ENCODE data around the gene NPTXR. TPM values are rescaled to one million over a fixed set of nuclear protein-coding genes. Genes with fewer than 3 reads are reported as not detected.
"Not testable (repeated sequence)": the region's sequence is repeated elsewhere in the genome, so short reads cannot be mapped to it uniquely, and the experiment has no call there.

The NPTXR gene
- total and polyA plus RNA-seq, 4 experiments from 2014 or later, result 0.31 to 9.0 (median 4.6) TPM

GRCh38 chr22:38820020-38820419, 23.8 kb downstream of the NPTXR start:
- H3K9me3 ChIP-seq (ENCODE audit: control insufficient read depth in 1 of 2, low read length in 2 of 2), result no peaks in the 10 kb centered on the region
- Mint-ChIP-seq H3K27ac (no peak overlapping the region), H3K4me1 (no peaks in the 10 kb centered on the region), H3K27me3 (peaks cover 0 to 2% of the 10 kb centered on the region in 2 donors), H3K4me3 (no peak overlapping the region), H3K36me3 (peaks cover 1 to 6% of the 10 kb centered on the region in 2 donors), H3K9me3 (peaks cover 0 to 4% (median 0%) of the 10 kb centered on the region in 8 donors)
- intact Hi-C loops (cut with micrococcal nuclease), result no loop called here
- CTCF ChIA-PET (ENCODE audit: partially characterized antibody), result interaction anchor here (1.6 kb wide), 1 partner anchor 50 kb away, joined by 5 read pairs; no protein-coding TSS in a partner anchor
- no peak overlapping the region for H3K27ac ChIP-seq (ENCODE audit: low read depth, low read length)
- no peak overlapping the region for H3K4me3 ChIP-seq (ENCODE audit: low read length in 2 of 2)
- no peaks in the 10 kb centered on the region for H3K4me1 ChIP-seq (ENCODE audit: insufficient read depth, low read length)
- POLR2A ChIA-PET (ENCODE audit: partially characterized antibody), result interaction anchor here (1.1 kb wide), 1 partner anchor 10 kb away, joined by 4 read pairs; no protein-coding TSS in a partner anchor
- no peaks in the 10 kb centered on the region for H3K36me3 ChIP-seq (ENCODE audit: insufficient read depth, low read length)
- DNase-seq, result no peak
- no peaks in the 10 kb centered on the region for H3K27me3 ChIP-seq (ENCODE audit: insufficient read depth, low read length)

GRCh38 chr22:38819387-38819940, 24.4 kb downstream of the NPTXR start:
- H3K4me3 Mint-ChIP-seq, result no peak overlapping the region
- peaks cover 0 to 2% of the 10 kb centered on the region in 2 donors for H3K27me3 Mint-ChIP-seq
- H3K27ac Mint-ChIP-seq, result no peak overlapping the region
- H3K27ac ChIP-seq (ENCODE audit: low read depth, low read length), result no peak overlapping the region
- peaks cover 1 to 3% of the 10 kb centered on the region in 2 donors for H3K36me3 Mint-ChIP-seq
- no peaks in the 10 kb centered on the region for H3K4me1 ChIP-seq (ENCODE audit: insufficient read depth, low read length)
- ChIA-PET POLR2A (ENCODE audit: partially characterized antibody) (no interaction called here), CTCF (ENCODE audit: partially characterized antibody) (interaction anchor here (0.5 to 1.6 kb wide), 2 partner anchors 50 to 524 kb away, joined by 3 to 5 read pairs; no protein-coding TSS in a partner anchor)
- H3K9me3 Mint-ChIP-seq, result peaks cover 0 to 3% (median 0%) of the 10 kb centered on the region in 8 donors
- H3K4me1 Mint-ChIP-seq, result no peaks in the 10 kb centered on the region
- no peaks in the 10 kb centered on the region for H3K36me3 ChIP-seq (ENCODE audit: insufficient read depth, low read length)
- intact Hi-C loops (cut with micrococcal nuclease), result no loop called here
- no peaks in the 10 kb centered on the region for H3K27me3 ChIP-seq (ENCODE audit: insufficient read depth, low read length)
- no peaks in the 10 kb centered on the region for H3K9me3 ChIP-seq (ENCODE audit: control insufficient read depth in 1 of 2, low read length in 2 of 2)
- DNase-seq, result no peak
- H3K4me3 ChIP-seq (ENCODE audit: low read length in 2 of 2), result no peak overlapping the region

- no peaks in the 10 kb centered on the region for H3K36me3 ChIP-seq (ENCODE audit: insufficient read depth, low read length)
- CTCF ChIA-PET (ENCODE audit: partially characterized antibody), result interaction anchor here (0.9 kb wide), 1 partner anchor 15 kb away, joined by 4 read pairs; no protein-coding TSS in a partner anchor
- no peaks in the 10 kb centered on the region for H3K27me3 ChIP-seq (ENCODE audit: insufficient read depth, low read length)
- intact Hi-C loops (cut with micrococcal nuclease), result no loop called here
- H3K9me3 ChIP-seq (ENCODE audit: control insufficient read depth in 1 of 2, low read length in 2 of 2), result no peaks in the 10 kb centered on the region
- Mint-ChIP-seq H3K27ac (no peak overlapping the region), H3K36me3 (peaks cover 1 to 6% of the 10 kb centered on the region in 2 donors), H3K27me3 (peaks cover 2 to 8% of the 10 kb centered on the region in 2 donors), H3K4me1 (no peaks in the 10 kb centered on the region), H3K9me3 (no peaks in the 10 kb centered on the region), H3K4me3 (no peak overlapping the region)
- H3K4me1 ChIP-seq (ENCODE audit: insufficient read depth, low read length), result no peaks in the 10 kb centered on the region
- POLR2A ChIA-PET (ENCODE audit: partially characterized antibody), result interaction anchor here (0.6 kb wide), 1 partner anchor 62 kb away, joined by 4 read pairs; no protein-coding TSS in a partner anchor
- no peak for DNase-seq
- no peak overlapping the region for H3K4me3 ChIP-seq (ENCODE audit: low read length in 2 of 2)
- no peak overlapping the region for H3K27ac ChIP-seq (ENCODE audit: low read depth, low read length)
Measured at GRCh38 chr22:38817196-38817595, 26.6 kb downstream of the NPTXR start.

- ChIA-PET CTCF (ENCODE audit: partially characterized antibody) (no interaction called here), POLR2A (ENCODE audit: partially characterized antibody) (no interaction called here)
- DNase-seq, result no peak
- intact Hi-C loops (cut with micrococcal nuclease), result no loop called here
- peaks cover 6 to 9% of the 10 kb centered on the region in 2 donors for H3K27me3 Mint-ChIP-seq
- H3K27ac Mint-ChIP-seq, result no peak overlapping the region
- no peaks in the 10 kb centered on the region for H3K27me3 ChIP-seq (ENCODE audit: insufficient read depth, low read length)
- no peak overlapping the region for H3K4me3 Mint-ChIP-seq
- H3K9me3 Mint-ChIP-seq, result peaks cover 0 to 2% (median 0%) of the 10 kb centered on the region in 8 donors
- H3K4me1 ChIP-seq (ENCODE audit: insufficient read depth, low read length), result no peaks in the 10 kb centered on the region
- peaks cover 0 to 10% of the 10 kb centered on the region in 2 donors for H3K36me3 Mint-ChIP-seq
- H3K27ac ChIP-seq (ENCODE audit: low read depth, low read length), result no peak overlapping the region
- no peaks in the 10 kb centered on the region for H3K36me3 ChIP-seq (ENCODE audit: insufficient read depth, low read length)
- no peaks in the 10 kb centered on the region for H3K9me3 ChIP-seq (ENCODE audit: control insufficient read depth in 1 of 2, low read length in 2 of 2)
- no peak overlapping the region for H3K4me3 ChIP-seq (ENCODE audit: low read length in 2 of 2)
- H3K4me1 Mint-ChIP-seq, result no peaks in the 10 kb centered on the region
Measured at GRCh38 chr22:38815842-38816241, 28.0 kb downstream of the NPTXR start.

GRCh38 chr22:38811241-38811640, 32.6 kb downstream of the NPTXR start:
- Histone ChIP-seq H3K4me3 (ENCODE audit: low read length in 2 of 2) (no peak overlapping the region), H3K36me3 (ENCODE audit: insufficient read depth, low read length) (no peaks in the 10 kb centered on the region), H3K27me3 (ENCODE audit: insufficient read depth, low read length) (no peaks in the 10 kb centered on the region), H3K27ac (ENCODE audit: low read depth, low read length) (no peak overlapping the region), H3K4me1 (ENCODE audit: insufficient read depth, low read length) (no peaks in the 10 kb centered on the region), H3K9me3 (ENCODE audit: control insufficient read depth in 1 of 2, low read length in 2 of 2) (no peaks in the 10 kb centered on the region)
- peaks cover 6 to 10% of the 10 kb centered on the region in 2 donors for H3K27me3 Mint-ChIP-seq
- ChIA-PET CTCF (ENCODE audit: partially characterized antibody) (no interaction called here), POLR2A (ENCODE audit: partially characterized antibody) (no interaction called here)
- H3K4me3 Mint-ChIP-seq, result no peak overlapping the region
- H3K27ac Mint-ChIP-seq, result no peak overlapping the region
- intact Hi-C loops (cut with micrococcal nuclease), result no loop called here
- no peaks in the 10 kb centered on the region for H3K4me1 Mint-ChIP-seq
- no peak for DNase-seq
- peaks cover 0 to 13% of the 10 kb centered on the region in 2 donors for H3K36me3 Mint-ChIP-seq
- H3K9me3 Mint-ChIP-seq, result peaks cover 2 to 13% (median 9%) of the 10 kb centered on the region in 8 donors

- H3K9me3 Mint-ChIP-seq; H3K4me3 ChIP-seq (ENCODE audit: low read length in 2 of 2); H3K36me3 ChIP-seq (ENCODE audit: insufficient read depth, low read length); H3K36me3 Mint-ChIP-seq; H3K4me1 ChIP-seq (ENCODE audit: insufficient read depth, low read length); H3K27ac ChIP-seq (ENCODE audit: low read depth, low read length); H3K4me1 Mint-ChIP-seq; POLR2A ChIA-PET (ENCODE audit: partially characterized antibody); intact Hi-C loops (cut with micrococcal nuclease); H3K4me3 Mint-ChIP-seq; H3K27me3 ChIP-seq (ENCODE audit: insufficient read depth, low read length); H3K9me3 ChIP-seq (ENCODE audit: control insufficient read depth in 1 of 2, low read length in 2 of 2); DNase-seq; CTCF ChIA-PET (ENCODE audit: partially characterized antibody); H3K27ac Mint-ChIP-seq: not testable (repeated sequence)
- H3K27me3 Mint-ChIP-seq, result peaks cover 10 to 11% of the 10 kb centered on the region in 2 donors
Measured at GRCh38 chr22:38805041-38805593, 38.7 kb downstream of the NPTXR start.

- POLR2A ChIA-PET (ENCODE audit: partially characterized antibody), result interaction anchor here (0.8 kb wide), 1 partner anchor 70 kb away, joined by 3 read pairs; no protein-coding TSS in a partner anchor
- no peak for DNase-seq
- no peak overlapping the region for H3K27ac ChIP-seq (ENCODE audit: low read depth, low read length)
- H3K27me3 ChIP-seq (ENCODE audit: insufficient read depth, low read length), result no peaks in the 10 kb centered on the region
- H3K36me3 Mint-ChIP-seq, result no peaks in the 10 kb centered on the region
- no peak overlapping the region for H3K27ac Mint-ChIP-seq
- no peak overlapping the region for H3K4me3 ChIP-seq (ENCODE audit: low read length in 2 of 2)
- intact Hi-C loops (cut with micrococcal nuclease), result no loop called here
- H3K9me3 Mint-ChIP-seq, result peaks cover 0 to 6% (median under 1%) of the 10 kb centered on the region in 8 donors
- no peaks in the 10 kb centered on the region for H3K4me1 ChIP-seq (ENCODE audit: insufficient read depth, low read length)
- no peaks in the 10 kb centered on the region for H3K9me3 ChIP-seq (ENCODE audit: control insufficient read depth in 1 of 2, low read length in 2 of 2)
- no peak overlapping the region for H3K4me3 Mint-ChIP-seq
- H3K4me1 Mint-ChIP-seq, result peaks cover 5 to 9% (median 7%) of the 10 kb centered on the region in 4 donors
- peaks cover 8 to 20% of the 10 kb centered on the region in 2 donors for H3K27me3 Mint-ChIP-seq
- H3K36me3 ChIP-seq (ENCODE audit: insufficient read depth, low read length), result no peaks in the 10 kb centered on the region
- CTCF ChIA-PET (ENCODE audit: partially characterized antibody), result interaction anchor here (1.2 kb wide), 1 partner anchor 15 kb away, joined by 4 read pairs; no protein-coding TSS in a partner anchor
Measured at GRCh38 chr22:38802671-38803121, 41.1 kb downstream of the NPTXR start.

Data from CD4-positive, alpha-beta memory T cell (primary cell).